Loucy (cell line): ENCODE measurements around the gene SRSF3.

Source experiments
- H2AFZ ChIP-seq: fragments of 200-600 bp; sonication (generic); 2 replicates; pipeline ENCODE4 v1.6.0; 2016; ENCODE audit warnings: antibody characterized with exemption, mild to moderate bottlenecking, low read length, moderate library complexity
- H3F3A ChIP-seq: fragments of 200-600 bp; 2 replicates; pipeline ENCODE4 v1.6.0; 2016; ENCODE audit warnings: antibody characterized with exemption, low read depth, mild to moderate bottlenecking
- H3K27me3 ChIP-seq: fragments of 200-600 bp; sonication (generic); 2 replicates; pipeline ENCODE4 v1.6.1; 2014; ENCODE audit warnings: low read length, mild to moderate bottlenecking; ENCODE audit not compliant: insufficient read depth, poor library complexity, severe bottlenecking
- H3K36me3 ChIP-seq: fragments of 200-600 bp; sonication (generic); 2 replicates; pipeline ENCODE4 v1.6.1; 2016; ENCODE audit warnings: low read length; ENCODE audit not compliant: insufficient read depth
- H3K4me1 ChIP-seq: fragments of 200-600 bp; sonication (generic); 2 replicates; pipeline ENCODE4 v1.5.1; 2014; ENCODE audit warnings: low read length, mild to moderate bottlenecking; ENCODE audit not compliant: insufficient read depth, poor library complexity, severe bottlenecking
- H3K4me2 ChIP-seq: fragments of 200-600 bp; sonication (generic); 2 replicates; pipeline ENCODE4 v1.6.0; 2014; ENCODE audit warnings: antibody characterized with exemption, low read length, low read depth, mild to moderate bottlenecking; ENCODE audit not compliant: poor library complexity, severe bottlenecking
- H3K4me3 ChIP-seq: fragments of 200-600 bp; sonication (generic); 2 replicates; pipeline ENCODE4 v1.5.1; 2014; ENCODE audit warnings: low read length, mild to moderate bottlenecking, mixed read lengths; ENCODE audit not compliant: poor library complexity, severe bottlenecking
- H3K79me2 ChIP-seq: fragments of 200-600 bp; sonication (generic); 2 replicates; pipeline ENCODE4 v1.6.1; 2014; ENCODE audit warnings: low read length; ENCODE audit not compliant: insufficient read depth
- H3K9ac ChIP-seq: fragments of 200-600 bp; sonication (generic); 2 replicates; pipeline ENCODE4 v1.6.0; 2014; ENCODE audit warnings: mild to moderate bottlenecking, low read depth, low read length, moderate library complexity; ENCODE audit not compliant: poor library complexity, severe bottlenecking
- H3K9me2 ChIP-seq: fragments of 200-600 bp; sonication (generic); replicated peaks from 2 replicates; pipeline ENCODE4 v1.6.1; 2016; ENCODE audit warnings: low read depth, low read length, mixed read lengths
- H3K9me3 ChIP-seq: fragments of 200-600 bp; sonication (generic); 2 replicates; pipeline ENCODE4 v1.6.1; 2014; ENCODE audit warnings: mild to moderate bottlenecking, antibody characterized with exemption, low read length, low read depth; ENCODE audit not compliant: insufficient read depth
- H4K20me1 ChIP-seq: fragments of 200-600 bp; sonication (generic); 2 replicates; pipeline ENCODE4 v1.6.0; 2014; ENCODE audit warnings: antibody characterized with exemption, low read length, mild to moderate bottlenecking; ENCODE audit not compliant: insufficient read depth, poor library complexity, severe bottlenecking
- EZH2phosphoT487 ChIP-seq: fragments of 200-600 bp; IDR thresholded peaks from 2 replicates; pipeline ENCODE4 v1.6.1; 2018; ENCODE audit warnings: antibody characterized with exemption, mild to moderate bottlenecking, moderate library complexity, borderline replicate concordance
- TF ChIP-seq, protein P1 (sequence below): fragments of 200-600 bp; sonication (generic); conservative IDR thresholded peaks from 2 replicates; pipeline ENCODE4 v1.5.1; 2014; ENCODE audit warnings: mild to moderate bottlenecking, antibody characterized with exemption, low read length

Gene SRSF3

GRCh38 chr6:36615018-36615761 is 21.0 kb downstream of the SRSF3 start:
- H3K36me3 ChIP-seq, result peaks cover 28% of the 10 kb centered on the region; the same call in 1 of the 2 replicates
- no peak overlapping the region for H3K4me2 ChIP-seq
- no peaks in the 10 kb centered on the region for H3K9me3 ChIP-seq
- peaks cover 13% of the 10 kb centered on the region for H3F3A ChIP-seq
- H3K27me3 ChIP-seq, result no peaks in the 10 kb centered on the region
- no peak overlapping the region for H3K9ac ChIP-seq
- no peaks in the 10 kb centered on the region for H3K9me2 ChIP-seq
- no peak overlapping the region for H3K4me3 ChIP-seq
- H4K20me1 ChIP-seq, result peaks cover 4% of the 10 kb centered on the region
- H3K79me2 ChIP-seq, result no peaks in the 10 kb centered on the region
- TF ChIP-seq, protein P1, sequence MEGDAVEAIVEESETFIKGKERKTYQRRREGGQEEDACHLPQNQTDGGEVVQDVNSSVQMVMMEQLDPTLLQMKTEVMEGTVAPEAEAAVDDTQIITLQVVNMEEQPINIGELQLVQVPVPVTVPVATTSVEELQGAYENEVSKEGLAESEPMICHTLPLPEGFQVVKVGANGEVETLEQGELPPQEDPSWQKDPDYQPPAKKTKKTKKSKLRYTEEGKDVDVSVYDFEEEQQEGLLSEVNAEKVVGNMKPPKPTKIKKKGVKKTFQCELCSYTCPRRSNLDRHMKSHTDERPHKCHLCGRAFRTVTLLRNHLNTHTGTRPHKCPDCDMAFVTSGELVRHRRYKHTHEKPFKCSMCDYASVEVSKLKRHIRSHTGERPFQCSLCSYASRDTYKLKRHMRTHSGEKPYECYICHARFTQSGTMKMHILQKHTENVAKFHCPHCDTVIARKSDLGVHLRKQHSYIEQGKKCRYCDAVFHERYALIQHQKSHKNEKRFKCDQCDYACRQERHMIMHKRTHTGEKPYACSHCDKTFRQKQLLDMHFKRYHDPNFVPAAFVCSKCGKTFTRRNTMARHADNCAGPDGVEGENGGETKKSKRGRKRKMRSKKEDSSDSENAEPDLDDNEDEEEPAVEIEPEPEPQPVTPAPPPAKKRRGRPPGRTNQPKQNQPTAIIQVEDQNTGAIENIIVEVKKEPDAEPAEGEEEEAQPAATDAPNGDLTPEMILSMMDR, result peak; percentile 83
- no peak for TF ChIP-seq EZH2phosphoT487
- H3K4me1 ChIP-seq, result no peaks in the 10 kb centered on the region
- H2AFZ ChIP-seq, result no peak overlapping the region

DNA sequence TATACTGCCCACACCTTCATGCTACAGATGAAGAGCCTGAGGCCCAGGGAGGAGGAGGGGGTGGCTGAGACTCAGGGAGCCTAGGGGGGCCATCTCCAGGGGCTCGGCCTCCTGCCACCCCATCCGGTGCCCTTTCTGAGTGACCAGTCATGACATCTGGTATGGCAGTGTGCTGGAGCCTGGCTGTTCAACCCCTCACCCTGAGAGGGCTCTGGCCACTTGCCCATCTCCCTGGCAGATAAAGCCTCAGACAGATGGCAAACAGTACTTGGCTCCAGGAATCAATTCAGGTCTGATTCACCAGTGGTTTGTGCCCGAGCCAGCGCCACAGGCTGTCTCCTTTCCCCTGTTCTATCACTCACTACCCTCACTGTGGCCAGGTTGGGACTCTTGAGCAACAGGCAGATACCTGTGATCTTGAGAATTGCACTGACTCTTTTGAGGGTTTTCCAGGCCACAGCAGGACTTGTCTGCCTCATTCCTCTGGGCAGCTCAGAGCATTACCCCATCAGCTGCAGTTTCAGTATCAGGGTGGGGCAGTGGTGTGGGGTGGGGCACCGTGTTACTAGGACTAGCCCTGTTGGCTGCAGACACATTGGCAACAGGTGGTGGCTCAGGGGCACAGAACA is 22.8 kb downstream of the SRSF3 start:
- no peak for TF ChIP-seq EZH2phosphoT487
- TF ChIP-seq, protein P1, result no peak

GRCh38 chr6:36618366-36619355 is 24.5 kb downstream of the SRSF3 start:
- Histone ChIP-seq H3K9ac (no peak overlapping the region), H3F3A (no peaks in the 10 kb centered on the region), H3K79me2 (no peaks in the 10 kb centered on the region), H2AFZ (no peak overlapping the region), H3K9me3 (no peaks in the 10 kb centered on the region), H3K9me2 (no peaks in the 10 kb centered on the region), H3K36me3 (peaks cover 3% of the 10 kb centered on the region; the same call in 1 of the 2 replicates), H3K4me1 (peaks cover 7% of the 10 kb centered on the region), H4K20me1 (no peaks in the 10 kb centered on the region), H3K4me3 (no peak overlapping the region), H3K27me3 (no peaks in the 10 kb centered on the region), H3K4me2 (no peak overlapping the region)
- TF ChIP-seq EZH2phosphoT487, result no peak
- TF ChIP-seq, protein P1, result no peak

More for the DNA sequence above, 22.8 kb downstream of the SRSF3 start:
- H3K9me3 ChIP-seq, result no peaks in the 10 kb centered on the region
- H2AFZ ChIP-seq, result no peak overlapping the region
- no peaks in the 10 kb centered on the region for H4K20me1 ChIP-seq
- H3K9me2 ChIP-seq, result no peaks in the 10 kb centered on the region
- no peaks in the 10 kb centered on the region for H3K4me1 ChIP-seq
- no peaks in the 10 kb centered on the region for H3K79me2 ChIP-seq
- H3K4me3 ChIP-seq, result no peak overlapping the region
- no peaks in the 10 kb centered on the region for H3K27me3 ChIP-seq
- H3K36me3 ChIP-seq, result peaks cover 14% of the 10 kb centered on the region; the same call in 1 of the 2 replicates
- no peak overlapping the region for H3K9ac ChIP-seq
- H3F3A ChIP-seq, result 0 out of 2 replicates have a peak, but pooled peaks cover 4% of the 10 kb centered on the region
- H3K4me2 ChIP-seq, result no peak overlapping the region
